ENCODE results near the gene DYNLRB1.

Gene DYNLRB1

DNA sequence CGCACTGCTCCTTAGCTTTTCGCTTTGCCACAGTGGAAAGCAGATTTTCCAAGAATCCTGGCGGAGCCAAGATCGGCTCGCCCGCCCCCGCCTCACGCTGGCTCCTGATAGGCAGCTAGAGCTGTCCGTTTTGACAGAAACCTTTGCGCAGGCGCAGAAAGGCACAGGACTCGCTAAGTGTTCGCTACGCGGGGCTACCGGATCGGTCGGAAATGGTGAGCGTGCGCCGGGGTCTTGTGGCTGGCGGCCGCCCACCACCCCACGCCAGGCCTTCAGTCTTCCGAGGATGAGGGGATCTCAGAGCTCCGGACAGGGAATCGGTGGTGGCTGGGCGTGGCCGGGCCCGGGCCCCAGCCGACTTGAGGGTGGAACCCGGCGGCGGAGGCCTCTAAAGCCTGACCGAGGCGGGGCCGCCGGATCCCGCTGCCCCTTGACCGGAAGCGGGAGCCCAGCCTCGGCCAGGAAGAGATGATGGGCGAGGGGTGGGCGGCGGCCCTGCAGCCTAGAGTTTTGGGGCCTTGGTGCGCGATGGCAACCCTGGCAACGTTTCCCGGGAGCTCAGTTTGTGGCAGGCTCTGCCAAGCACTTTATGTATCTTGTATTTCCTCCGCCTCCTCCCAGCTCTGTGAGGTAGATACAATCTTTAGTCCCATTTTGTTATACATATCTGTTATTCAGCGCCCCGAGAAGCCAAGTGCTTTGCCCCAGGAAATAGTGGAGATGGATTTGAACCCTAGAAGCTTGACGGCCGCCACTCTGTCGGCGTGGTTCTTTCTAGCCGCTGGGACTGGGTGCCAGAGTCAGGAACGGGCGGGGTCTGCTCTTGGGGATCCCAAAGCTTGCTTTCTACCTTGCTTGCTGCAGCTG lies at the start of gene DYNLRB1:
Gene DYNLRB1, plus strand, starts transcription at position 176 of the 867 bp plus-strand sequence. Its CDS starts 37 bp downstream, at position 213.
- H3K4me3 ChIP-seq (ENCODE audit: severe bottlenecking), result peak within 1 kb of the TSS; percentile 88
- TF ChIP-seq, protein P1, sequence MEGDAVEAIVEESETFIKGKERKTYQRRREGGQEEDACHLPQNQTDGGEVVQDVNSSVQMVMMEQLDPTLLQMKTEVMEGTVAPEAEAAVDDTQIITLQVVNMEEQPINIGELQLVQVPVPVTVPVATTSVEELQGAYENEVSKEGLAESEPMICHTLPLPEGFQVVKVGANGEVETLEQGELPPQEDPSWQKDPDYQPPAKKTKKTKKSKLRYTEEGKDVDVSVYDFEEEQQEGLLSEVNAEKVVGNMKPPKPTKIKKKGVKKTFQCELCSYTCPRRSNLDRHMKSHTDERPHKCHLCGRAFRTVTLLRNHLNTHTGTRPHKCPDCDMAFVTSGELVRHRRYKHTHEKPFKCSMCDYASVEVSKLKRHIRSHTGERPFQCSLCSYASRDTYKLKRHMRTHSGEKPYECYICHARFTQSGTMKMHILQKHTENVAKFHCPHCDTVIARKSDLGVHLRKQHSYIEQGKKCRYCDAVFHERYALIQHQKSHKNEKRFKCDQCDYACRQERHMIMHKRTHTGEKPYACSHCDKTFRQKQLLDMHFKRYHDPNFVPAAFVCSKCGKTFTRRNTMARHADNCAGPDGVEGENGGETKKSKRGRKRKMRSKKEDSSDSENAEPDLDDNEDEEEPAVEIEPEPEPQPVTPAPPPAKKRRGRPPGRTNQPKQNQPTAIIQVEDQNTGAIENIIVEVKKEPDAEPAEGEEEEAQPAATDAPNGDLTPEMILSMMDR (IDR thresholded peaks at IDR 0.05; ENCODE audit: poor library complexity, severe bottlenecking), result no peak
- ATAC-seq (ENCODE audit: low read depth), result peak; percentile 80
- no peaks in the 10 kb centered on the region for H3K9me3 ChIP-seq (ENCODE audit: severe bottlenecking)
- peaks cover 25% of the 10 kb centered on the region for H3K36me3 ChIP-seq (ENCODE audit: low read depth)
- no peaks in the 10 kb centered on the region for H3K27me3 ChIP-seq (ENCODE audit: insufficient read depth, poor library complexity, severe bottlenecking)
- DNase-seq (ENCODE audit: low spot score), result peak; percentile 100
- peak within 1 kb of the TSS; percentile 80 for H3K27ac ChIP-seq (ENCODE audit: poor library complexity, severe bottlenecking)
- peaks cover 10% of the 10 kb centered on the region for H3K4me1 ChIP-seq (ENCODE audit: insufficient read depth, poor library complexity, severe bottlenecking)

DNA sequence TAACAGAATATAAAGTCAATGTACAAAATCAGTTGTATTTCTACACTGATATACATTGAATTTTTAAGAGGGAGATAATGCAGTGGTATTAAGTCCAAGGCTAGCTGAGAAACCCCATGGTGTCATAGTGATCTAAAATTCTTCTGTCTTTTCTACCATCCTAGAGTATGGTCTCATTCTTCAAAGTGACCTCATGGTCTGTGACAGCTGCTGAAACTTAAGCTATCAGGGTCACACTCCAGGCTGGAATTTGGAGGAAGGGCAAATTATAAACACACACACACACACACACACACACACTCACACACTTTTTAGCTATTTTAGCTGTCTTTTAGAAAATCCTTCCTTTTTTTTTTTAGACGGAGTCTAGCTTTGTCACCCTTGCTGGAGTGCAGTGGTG lies 47.3 kb upstream of the DYNLRB1 start:
- no peak overlapping the region for H3K27ac ChIP-seq (ENCODE audit: poor library complexity, severe bottlenecking)
- no peaks in the 10 kb centered on the region for H3K27me3 ChIP-seq (ENCODE audit: insufficient read depth, poor library complexity, severe bottlenecking)
- H3K4me3 ChIP-seq (ENCODE audit: severe bottlenecking), result no peak overlapping the region
- peaks cover 92% of the 10 kb centered on the region for H3K36me3 ChIP-seq (ENCODE audit: low read depth)
- peaks cover 22% of the 10 kb centered on the region for H3K4me1 ChIP-seq (ENCODE audit: insufficient read depth, poor library complexity, severe bottlenecking)
- no peak for DNase-seq (ENCODE audit: low spot score)
- H3K9me3 ChIP-seq (ENCODE audit: severe bottlenecking), result no peaks in the 10 kb centered on the region
- TF ChIP-seq, protein P1 (IDR thresholded peaks at IDR 0.05; ENCODE audit: poor library complexity, severe bottlenecking), result no peak
- ATAC-seq (ENCODE audit: low read depth), result no peak

DNA sequence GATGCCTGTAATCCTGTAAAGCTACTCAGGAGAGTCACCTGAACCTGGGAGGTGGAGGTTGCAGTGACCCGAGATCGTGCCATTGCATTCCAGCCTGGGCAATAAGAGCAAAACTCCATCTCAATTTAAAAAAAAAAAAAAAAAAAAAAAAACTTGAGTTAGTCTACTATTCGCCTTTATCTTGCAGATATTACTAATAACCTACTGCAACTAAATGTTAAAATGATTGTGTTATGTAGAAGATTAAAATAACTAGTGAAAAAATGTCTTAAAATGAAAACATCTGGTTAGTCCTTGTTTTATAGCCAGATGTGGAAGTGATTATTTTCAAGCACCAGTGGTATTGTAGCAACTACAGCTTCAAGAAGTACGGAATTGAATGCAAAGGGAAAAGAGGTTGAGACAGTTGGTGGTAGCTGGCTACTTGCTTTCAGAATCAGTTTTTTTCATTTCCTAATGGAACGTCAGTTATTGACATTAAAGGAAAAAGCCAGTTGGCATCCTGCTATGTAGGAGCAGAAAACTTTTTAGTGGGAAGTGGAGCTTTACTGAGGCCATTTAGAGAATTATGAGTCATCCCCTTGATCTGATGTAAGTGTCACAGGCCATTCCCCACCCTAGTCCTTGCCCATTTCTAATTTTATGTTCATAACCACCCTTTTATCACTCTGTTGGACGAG lies 43.8 kb upstream of the DYNLRB1 start:
- no peaks in the 10 kb centered on the region for H3K27me3 ChIP-seq (ENCODE audit: insufficient read depth, poor library complexity, severe bottlenecking)
- ATAC-seq (ENCODE audit: low read depth), result peak; percentile 41
- no peak overlapping the region for H3K4me3 ChIP-seq (ENCODE audit: severe bottlenecking)
- no peak for DNase-seq (ENCODE audit: low spot score)
- peak overlapping the region; percentile 16 for H3K27ac ChIP-seq (ENCODE audit: poor library complexity, severe bottlenecking)
- peaks cover 22% of the 10 kb centered on the region for H3K4me1 ChIP-seq (ENCODE audit: insufficient read depth, poor library complexity, severe bottlenecking)
- TF ChIP-seq, protein P1 (IDR thresholded peaks at IDR 0.05; ENCODE audit: poor library complexity, severe bottlenecking), result no peak
- no peaks in the 10 kb centered on the region for H3K9me3 ChIP-seq (ENCODE audit: severe bottlenecking)
- peaks cover 83% of the 10 kb centered on the region for H3K36me3 ChIP-seq (ENCODE audit: low read depth)

DNA sequence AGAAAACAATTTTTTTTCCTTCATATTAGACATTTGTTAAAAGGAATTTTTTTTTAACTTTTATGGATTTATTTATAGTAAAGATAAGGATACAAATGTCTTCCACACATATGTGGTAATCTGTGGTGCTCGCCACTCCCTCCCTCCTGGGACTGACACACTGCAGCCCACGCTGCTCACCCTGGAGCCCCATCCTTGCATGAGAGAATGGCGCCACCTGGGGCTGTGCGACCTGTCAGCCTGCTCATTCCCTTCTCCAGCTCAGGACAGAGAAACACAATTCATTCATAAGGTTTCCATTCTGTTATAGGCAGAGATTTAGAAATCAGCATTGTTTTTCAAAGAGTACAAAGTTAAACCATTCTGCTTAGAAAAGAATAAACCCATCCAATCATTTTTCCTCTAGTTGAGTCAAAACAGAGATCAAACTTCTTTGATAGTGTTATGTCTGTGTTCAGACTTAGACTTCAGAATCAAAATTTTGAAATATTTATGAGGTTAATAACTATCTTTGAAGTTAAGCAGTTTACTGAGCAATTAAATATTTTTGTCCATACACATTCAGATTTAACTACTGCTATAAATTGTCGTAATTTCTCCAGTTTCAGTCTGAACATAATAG lies 42.8 kb upstream of the DYNLRB1 start:
- peaks cover 85% of the 10 kb centered on the region for H3K36me3 ChIP-seq (ENCODE audit: low read depth)
- DNase-seq (ENCODE audit: low spot score), result no peak

More for the DNA sequence above, 42.8 kb upstream of the DYNLRB1 start:
- ATAC-seq (ENCODE audit: low read depth), result peak; percentile 84
- Histone ChIP-seq H3K4me1 (ENCODE audit: insufficient read depth, poor library complexity, severe bottlenecking) (peaks cover 22% of the 10 kb centered on the region), H3K27me3 (ENCODE audit: insufficient read depth, poor library complexity, severe bottlenecking) (no peaks in the 10 kb centered on the region), H3K9me3 (ENCODE audit: severe bottlenecking) (no peaks in the 10 kb centered on the region), H3K27ac (ENCODE audit: poor library complexity, severe bottlenecking) (peak overlapping the region; percentile 16), H3K4me3 (ENCODE audit: severe bottlenecking) (no peak overlapping the region)
- TF ChIP-seq, protein P1 (IDR thresholded peaks at IDR 0.05; ENCODE audit: poor library complexity, severe bottlenecking), result peak; percentile 91

Measured in RWPE2 (cell line).